ENCODE data around the gene TTC8.

Gene TTC8

DNA sequence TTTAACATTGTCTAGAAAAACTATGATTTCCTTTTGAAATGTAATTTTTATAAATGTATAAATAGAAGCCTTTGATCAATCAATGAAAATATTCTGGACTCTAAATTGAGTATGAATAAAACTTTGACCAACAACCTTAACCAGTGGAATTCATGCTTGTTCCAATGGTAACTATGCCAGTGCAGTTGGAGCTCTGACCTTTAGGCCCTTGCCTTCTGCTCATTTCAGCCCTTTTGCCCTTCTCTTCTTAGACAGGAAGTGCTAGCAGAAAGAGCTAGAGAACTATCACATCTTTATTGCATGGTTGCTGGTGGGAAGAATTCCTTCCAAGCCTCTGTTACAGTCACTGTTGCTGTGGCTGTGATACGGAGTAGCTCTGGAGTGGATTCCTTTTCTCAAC is 39.7 kb downstream of the TTC8 start:
- DNase-seq (ENCODE audit: extremely low read depth in 1 of 2, low read depth in 1 of 2): no peak

DNA sequence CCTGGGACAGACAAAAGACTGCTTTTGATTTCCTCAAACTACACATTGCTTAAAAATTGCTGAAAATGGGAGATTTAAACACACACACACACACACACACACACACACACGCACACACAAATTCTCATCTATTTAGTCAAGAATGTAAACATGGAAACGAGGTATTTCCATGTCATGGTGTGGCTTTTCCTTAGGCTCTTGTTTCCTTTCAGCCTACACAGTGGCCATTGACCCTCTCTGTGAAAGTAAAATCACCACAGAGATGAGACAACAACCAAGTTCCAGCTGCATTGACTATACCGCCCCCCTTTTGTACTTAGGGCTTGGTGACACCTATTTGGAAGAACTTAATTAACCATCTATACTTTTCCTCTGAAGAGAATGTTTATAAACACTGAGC is 41.9 kb downstream of the TTC8 start:
- DNase-seq (ENCODE audit: extremely low read depth in 1 of 2, low read depth in 1 of 2): no peak

DNA sequence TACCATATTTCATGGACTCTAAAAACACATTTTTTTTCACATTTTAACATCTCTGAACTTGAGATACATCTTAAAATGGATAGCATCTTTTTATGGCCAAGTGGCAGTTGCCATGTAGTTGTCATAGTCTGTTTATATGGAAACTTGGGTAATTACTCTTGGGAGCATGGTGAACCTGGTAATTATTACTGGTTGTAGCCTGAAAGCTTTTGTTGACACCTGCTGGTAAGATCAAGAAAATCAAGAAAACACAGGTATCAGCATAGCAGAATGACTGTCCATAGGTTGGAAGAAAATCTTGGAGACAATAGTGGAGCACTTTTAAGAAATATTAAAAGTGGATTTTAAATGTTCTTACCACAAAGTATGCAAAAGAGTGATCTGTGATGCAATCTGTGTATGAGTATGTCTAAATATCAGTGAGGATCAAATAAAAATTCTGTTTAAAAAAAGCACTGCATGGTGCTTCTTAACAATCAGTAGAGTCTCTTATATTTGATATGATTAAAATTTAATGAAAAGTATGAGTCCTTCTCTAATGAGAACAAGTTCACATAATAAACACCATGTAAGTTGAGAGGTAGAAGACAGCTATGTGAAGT is 44.2 kb downstream of the TTC8 start:
- no peak for DNase-seq (ENCODE audit: extremely low read depth in 1 of 2, low read depth in 1 of 2)

DNA sequence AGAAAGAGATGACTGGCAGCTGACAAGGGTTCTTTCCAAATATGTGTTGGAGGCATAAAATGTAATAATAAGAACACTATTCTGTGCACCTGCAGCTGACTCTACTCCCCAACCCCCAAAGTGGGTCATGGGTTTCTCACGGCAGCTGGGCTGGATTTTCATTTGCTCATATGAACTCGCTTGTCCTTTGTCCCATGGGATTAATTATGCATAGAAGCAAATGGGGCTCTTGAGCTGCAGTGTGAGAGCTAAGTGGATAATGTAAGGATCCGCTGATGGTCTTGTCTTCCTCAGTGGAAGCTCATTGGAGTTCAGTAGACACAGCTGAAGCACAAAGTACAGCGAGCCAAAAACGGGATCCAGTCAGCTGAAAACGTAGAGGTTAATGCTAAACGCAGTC is 46.3 kb downstream of the TTC8 start:
- no peak for DNase-seq (ENCODE audit: extremely low read depth in 1 of 2, low read depth in 1 of 2)

DNA sequence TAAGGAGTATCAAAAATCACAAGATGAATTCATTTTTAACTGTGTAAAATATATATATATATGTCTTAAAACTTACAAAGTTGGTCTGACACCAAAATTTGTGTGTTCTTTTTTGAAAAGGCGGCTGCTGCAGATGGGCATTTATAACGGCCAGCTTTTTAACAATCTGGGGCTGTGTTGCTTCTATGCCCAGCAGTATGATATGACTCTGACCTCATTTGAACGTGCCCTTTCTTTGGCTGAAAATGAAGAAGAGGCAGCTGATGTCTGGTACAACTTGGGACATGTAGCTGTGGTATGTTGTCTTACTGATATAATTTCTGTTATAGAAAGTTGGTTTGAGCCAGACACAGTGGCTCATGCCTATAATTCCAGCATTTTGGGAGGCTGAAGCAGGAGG is 47.0 kb downstream of the TTC8 start:
- no peak for DNase-seq (ENCODE audit: extremely low read depth in 1 of 2, low read depth in 1 of 2)

DNA sequence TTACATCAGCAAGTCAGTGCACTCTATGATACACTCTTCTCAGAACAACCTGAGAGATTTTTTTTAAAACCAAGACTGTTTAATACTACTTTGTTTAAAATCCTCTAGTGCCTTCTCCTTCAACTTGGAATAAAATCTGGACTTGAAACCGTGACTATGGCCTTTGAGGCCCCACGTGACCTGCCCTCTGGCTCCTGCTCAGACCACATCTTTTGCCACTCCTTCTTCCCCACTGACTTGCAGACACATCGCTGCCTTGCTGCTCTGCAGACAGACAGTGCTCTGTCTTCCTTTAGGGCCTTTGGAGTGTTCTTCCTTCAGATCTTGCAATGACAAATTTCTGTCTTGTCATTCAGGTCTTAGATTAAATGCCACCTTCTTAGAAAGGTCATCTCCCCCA is 48.5 kb downstream of the TTC8 start:
- DNase-seq (ENCODE audit: extremely low read depth in 1 of 2, low read depth in 1 of 2): no peak

DNA sequence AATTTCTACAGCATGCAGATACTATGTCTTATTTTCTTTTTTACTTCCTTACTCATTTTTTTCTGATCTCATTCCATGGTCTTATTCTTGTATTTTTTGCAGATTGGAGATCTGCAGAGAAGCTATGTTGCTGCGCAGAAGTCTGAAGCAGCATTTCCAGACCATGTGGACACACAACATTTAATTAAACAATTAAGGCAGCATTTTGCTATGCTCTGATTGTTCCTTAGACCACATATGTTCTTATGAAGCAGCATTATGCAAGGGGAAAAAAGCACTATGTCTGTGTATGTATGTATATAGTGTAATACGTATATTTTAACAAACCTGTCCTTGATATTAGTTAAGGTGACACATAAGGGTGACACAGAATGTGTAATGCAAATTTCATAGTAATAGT is 52.7 kb downstream of the TTC8 start:
- DNase-seq (ENCODE audit: extremely low read depth in 1 of 2, low read depth in 1 of 2): no peak

DNA sequence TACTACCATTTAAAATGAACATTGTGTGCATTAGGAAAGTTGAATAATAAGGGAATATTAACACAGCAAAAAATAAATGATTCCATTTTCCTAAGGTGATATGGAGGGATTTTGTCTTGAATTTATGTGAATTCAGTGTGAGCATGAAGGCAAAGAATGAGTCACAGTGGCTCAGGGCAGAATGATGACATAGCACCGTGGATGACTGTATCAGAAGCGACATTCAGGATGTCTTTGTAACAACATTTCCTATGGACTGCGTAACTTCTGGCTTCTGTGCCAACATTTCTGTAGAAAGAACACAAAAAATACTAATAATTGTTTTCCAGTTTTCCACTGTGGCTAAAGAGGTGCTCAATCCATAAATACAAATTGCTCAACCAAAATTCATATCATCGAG is 54.6 kb downstream of the TTC8 start:
- DNase-seq (ENCODE audit: extremely low read depth in 1 of 2, low read depth in 1 of 2): no peak

DNA sequence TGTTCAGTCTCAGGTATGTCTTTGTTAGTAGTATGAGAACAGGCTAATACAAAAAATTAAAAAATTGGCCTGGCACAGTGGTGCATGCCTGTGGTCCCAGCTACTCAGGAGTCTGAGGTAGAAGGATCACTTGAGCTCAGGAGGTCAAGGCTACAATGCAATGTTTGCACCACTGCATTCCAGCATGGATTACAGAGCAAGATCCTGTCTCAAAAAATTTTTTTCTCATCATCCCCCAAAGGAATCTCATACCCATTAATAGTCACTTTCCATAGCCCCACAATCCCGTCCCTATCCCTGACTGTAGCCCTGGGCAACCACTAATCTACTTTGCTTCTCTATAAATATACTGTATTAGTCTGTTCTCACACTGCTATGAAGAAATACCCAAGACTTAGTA is 57.8 kb downstream of the TTC8 start:
- no peak for DNase-seq (ENCODE audit: extremely low read depth in 1 of 2, low read depth in 1 of 2)

DNA sequence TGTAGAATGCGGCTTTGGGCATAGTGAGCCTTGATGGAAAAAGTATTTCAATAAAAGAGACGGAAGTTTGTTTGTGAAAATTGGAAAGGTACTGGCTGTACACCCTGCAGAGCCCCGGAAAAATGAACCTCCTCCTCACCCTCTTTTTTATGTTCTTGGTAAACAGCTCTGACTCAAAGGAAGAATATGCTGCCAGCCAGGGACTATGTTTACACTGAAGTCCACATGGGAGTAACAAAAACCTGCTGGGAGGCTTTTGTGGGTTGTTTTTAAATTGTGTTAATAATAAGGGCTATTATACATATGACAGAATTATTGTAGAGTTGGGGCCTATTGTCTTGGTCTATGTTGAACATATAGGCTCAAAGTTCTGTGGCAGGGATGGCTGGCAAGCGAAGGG is 70.7 kb downstream of the TTC8 start:
- no peak for DNase-seq (ENCODE audit: extremely low read depth in 1 of 2, low read depth in 1 of 2)

DNA sequence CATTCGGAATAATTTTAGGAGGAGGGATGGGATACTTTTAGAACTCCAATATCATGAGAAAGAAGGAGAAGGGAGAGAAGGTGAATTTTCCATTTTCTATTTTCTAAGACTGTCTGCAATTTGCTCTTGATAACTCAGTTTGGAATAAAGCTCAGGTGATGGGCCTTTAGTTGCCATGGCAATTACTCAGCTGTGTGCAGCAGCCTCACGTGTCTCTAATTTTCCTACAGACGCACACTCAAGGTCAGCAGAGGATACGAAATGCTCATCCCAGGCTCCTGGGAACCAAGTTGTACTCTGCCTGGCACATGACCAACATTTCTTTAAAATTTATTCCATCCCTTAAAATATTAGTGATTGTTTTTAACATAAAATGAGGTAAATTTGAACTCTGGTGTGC is 76.7 kb downstream of the TTC8 start:
- DNase-seq (ENCODE audit: extremely low read depth in 1 of 2, low read depth in 1 of 2): no peak

DNA sequence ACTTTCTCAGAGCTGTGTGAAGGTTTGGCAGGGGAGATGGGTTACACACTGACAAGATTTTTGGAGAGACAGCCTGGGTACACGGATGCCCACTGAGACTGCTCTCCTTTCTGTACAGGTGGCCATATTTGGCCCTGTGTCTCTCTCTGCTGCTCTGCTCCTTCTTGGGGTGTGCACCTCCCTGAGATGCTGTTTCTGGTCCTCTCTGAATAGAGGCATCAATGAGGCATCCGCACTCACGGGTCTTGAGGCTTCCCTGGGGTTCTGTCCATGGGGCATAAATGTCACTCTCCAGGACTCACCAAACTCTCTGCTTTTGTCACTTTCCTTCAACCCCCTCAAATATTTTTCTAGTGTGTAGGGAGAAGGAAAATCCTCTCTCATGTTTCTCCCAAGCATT is 77.5 kb downstream of the TTC8 start:
- no peak for DNase-seq (ENCODE audit: extremely low read depth in 1 of 2, low read depth in 1 of 2)

DNA sequence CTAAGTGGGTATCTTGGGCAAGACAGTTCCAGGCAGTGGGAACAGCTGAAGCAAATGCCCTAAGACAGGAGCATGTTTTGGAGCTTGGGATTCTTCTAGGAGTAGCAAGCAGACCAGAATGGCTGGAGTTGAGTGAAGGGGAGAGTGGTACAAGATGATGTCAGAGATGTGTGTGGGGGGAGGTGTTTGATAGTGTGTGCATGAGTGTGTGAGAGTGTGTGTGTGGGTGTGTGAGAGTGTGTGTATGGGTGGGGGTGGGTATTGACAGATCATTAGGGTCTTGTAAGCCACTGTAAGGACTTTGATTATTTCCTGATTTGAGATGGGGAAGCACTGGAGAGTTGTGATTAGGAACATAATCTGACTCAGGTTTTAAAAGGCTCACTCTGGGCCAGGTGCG is 78.4 kb downstream of the TTC8 start:
- no peak for DNase-seq (ENCODE audit: extremely low read depth in 1 of 2, low read depth in 1 of 2)

DNA sequence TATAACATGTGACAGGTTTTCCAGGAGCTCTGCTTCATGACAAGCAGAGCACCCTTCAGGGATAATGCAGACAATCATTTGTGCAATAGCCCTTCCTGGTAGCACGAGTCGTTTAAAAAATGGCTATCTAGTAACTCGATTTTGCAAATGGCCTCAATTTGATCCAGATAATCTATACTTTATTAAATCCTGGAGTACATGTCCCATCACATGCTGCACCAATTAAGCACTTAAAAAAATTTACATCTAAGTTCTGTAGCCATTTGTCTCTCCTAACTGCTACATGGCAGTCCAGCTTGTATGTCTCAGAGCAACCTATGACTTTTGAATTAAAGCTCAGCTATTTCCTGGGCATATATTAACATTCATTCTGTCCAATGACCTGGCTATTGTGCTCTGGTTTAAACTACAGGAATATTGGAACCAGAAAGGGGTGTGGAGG is 79.8 kb downstream of the TTC8 start:
- no peak for DNase-seq (ENCODE audit: extremely low read depth in 1 of 2, low read depth in 1 of 2)

DNA sequence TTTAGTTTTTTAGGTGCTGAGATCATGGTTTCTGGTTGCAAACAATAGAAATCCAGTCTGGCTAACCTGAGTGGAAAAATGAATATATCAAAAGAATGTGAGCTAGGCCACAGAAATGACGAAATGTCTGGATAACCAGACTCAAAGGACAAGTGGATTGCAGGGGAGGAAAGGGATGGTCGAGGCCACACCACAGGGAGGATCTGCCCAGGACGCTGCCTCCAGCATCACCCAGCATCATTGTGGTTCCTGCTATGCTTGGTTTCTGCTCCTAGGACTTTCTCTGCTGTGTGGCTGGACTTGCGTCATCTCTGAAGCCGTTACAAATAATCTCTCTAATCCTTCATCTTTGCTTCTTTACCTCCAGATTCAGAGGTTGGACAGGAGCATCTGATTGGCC is 80.4 kb downstream of the TTC8 start:
- no peak for DNase-seq (ENCODE audit: extremely low read depth in 1 of 2, low read depth in 1 of 2)

DNA sequence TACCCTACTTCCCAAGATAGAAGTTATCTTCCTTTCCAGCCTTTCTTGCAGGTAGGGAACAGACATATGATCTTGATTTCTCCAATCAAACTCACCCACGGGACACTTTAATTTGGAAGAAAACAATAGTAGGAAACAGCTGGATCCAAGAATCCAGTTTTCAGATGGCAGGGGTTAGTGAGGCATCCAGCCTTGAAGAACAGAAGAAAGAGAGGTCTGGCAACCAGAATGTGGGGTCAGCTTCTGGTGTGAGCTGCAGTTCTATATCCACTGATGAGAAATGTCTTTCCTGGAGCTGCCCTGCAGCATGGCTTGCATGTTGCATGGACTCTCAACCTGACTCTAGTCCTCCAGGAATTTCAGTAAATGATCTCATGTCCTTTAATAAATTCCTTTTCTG is 83.8 kb downstream of the TTC8 start:
- DNase-seq (ENCODE audit: extremely low read depth in 1 of 2, low read depth in 1 of 2): no peak

DNA sequence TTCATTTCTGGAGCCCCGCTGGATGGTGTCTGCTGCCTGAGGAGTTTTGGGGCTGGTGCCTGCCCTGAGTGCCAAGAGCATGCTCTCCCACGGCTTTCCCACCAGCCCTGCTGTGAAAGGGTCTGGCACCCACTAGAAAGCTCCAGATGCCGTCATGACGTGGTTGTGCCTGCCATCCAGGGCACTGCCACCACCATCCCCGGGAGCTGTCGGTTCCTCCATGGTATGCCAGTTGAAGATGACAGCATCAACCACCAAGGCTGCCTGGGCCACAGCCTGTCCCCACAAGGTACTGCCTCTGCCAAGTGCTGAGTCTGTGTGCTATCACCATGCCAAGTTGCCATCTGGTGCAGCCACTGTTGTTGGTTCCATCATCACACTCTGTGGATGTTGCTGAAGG is 85.9 kb downstream of the TTC8 start:
- no peak for DNase-seq (ENCODE audit: extremely low read depth in 1 of 2, low read depth in 1 of 2)

DNA sequence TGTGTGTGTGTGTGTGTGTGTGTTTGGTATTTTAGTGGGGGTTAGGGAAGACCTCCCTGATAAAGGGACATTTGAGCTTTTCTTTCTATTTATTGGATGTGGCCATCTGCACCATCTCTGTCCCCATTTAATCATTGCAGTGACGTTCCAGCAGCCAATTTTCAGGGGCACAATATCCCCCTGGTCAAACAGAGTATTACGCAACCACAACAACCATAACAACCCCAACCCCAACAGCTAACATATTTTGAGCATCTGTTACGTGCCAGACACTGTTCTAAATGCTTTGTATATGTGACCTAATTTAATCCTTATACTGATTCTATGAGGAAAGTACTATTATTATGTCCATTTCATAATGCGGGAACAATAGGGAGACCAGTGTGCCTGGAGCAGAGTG is 87.4 kb downstream of the TTC8 start:
- DNase-seq (ENCODE audit: extremely low read depth in 1 of 2, low read depth in 1 of 2): no peak

DNA sequence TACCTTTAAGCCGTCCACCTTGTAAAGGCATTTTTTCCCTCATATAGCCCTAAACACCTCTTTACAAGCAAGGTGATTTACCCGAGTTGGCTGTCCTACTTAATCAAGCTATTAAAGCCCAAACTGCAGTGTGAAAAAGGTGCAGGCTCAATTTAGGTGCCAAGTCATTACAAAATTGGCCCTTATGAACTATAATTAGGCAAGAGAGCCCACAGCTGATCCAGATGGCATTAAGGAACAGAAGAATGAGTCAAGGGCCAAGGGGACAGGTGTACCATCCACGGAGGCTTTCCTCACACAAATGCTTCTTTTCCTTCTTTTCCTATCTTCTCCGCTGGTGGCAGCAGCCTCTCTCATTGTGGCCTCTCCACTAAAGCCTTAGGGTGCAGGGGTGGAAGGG is 90.5 kb downstream of the TTC8 start:
- no peak for DNase-seq (ENCODE audit: extremely low read depth in 1 of 2, low read depth in 1 of 2)

DNA sequence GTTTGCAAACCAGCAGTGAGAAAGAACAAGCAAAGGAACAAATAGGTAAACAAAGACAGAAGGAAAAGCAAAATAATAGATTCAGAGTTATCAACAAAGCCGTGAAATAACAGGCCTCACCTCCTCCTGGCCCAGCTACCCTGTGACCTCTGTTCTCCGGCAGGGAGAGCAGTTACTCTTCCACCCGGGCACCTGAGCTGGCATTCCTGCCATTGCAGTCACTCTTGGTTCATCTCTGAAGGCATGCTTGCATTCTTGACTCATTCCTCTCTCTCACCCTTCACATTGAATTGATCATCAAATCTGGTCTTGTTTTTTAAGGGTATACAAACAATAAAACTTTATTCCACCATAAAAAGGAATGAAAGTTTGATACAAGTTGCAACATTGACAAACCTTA is 95.1 kb downstream of the TTC8 start:
- no peak for DNase-seq (ENCODE audit: extremely low read depth in 1 of 2, low read depth in 1 of 2)
